MM.1S (cell line): ENCODE data around the gene ANO2.

ENCODE experiments used
- CTCF ChIP-seq: fragments of 300-600 bp; sonication (generic); IDR thresholded peaks from 2 replicates; pipeline ENCODE4 v1.5.1; 2016; ENCODE audit warnings: antibody characterized with exemption, low read length, mixed read lengths
- EZH2phosphoT487 ChIP-seq: fragments of 300-600 bp; sonication (generic); IDR thresholded peaks from 2 replicates; pipeline ENCODE4 v1.6.1; 2018; ENCODE audit warnings: antibody characterized with exemption, low read length

- TF ChIP-seq CTCF (no peak), EZH2phosphoT487 (no peak)
Observed at GRCh38 chr12:5776091-5776490, 169.0 kb downstream of the ANO2 start.
